T-helper 1 cell treated with Interleukin-12 subunit alpha and Interleukin-12 subunit beta and Interleukin-4 antibody, amounts not matched to agents 30 μg/mL and 1 μg/mL, for 36 hours (primary cell): ENCODE data around the gene ANKRD13A.
A peak's percentile ranks its signal among the peaks of the same experiment; 100 is the strongest.

ENCODE experiments used
- H3K27ac Mint-ChIP-seq: one replicate; pipeline ENCODE4 v1.8.0; 2021; ENCODE audit warnings: mild to moderate bottlenecking, mixed read lengths
- H3K27me3 Mint-ChIP-seq: one replicate; pipeline ENCODE4 v1.8.0; 2021; ENCODE audit warnings: low read depth, mixed read lengths
- H3K36me3 Mint-ChIP-seq: one replicate; pipeline ENCODE4 v1.8.0; 2021; ENCODE audit warnings: low read depth, mixed read lengths
- H3K4me1 Mint-ChIP-seq: one replicate; pipeline ENCODE4 v1.8.0; 2021; ENCODE audit warnings: low read depth, mixed read lengths
- H3K4me3 Mint-ChIP-seq: one replicate; pipeline ENCODE4 v1.8.0; 2021; ENCODE audit warnings: mild to moderate bottlenecking, moderate library complexity, mixed read lengths
- H3K9me3 Mint-ChIP-seq: one replicate; pipeline ENCODE4 v1.8.0; 2021; ENCODE audit warnings: mixed read lengths

The ANKRD13A gene

DNA sequence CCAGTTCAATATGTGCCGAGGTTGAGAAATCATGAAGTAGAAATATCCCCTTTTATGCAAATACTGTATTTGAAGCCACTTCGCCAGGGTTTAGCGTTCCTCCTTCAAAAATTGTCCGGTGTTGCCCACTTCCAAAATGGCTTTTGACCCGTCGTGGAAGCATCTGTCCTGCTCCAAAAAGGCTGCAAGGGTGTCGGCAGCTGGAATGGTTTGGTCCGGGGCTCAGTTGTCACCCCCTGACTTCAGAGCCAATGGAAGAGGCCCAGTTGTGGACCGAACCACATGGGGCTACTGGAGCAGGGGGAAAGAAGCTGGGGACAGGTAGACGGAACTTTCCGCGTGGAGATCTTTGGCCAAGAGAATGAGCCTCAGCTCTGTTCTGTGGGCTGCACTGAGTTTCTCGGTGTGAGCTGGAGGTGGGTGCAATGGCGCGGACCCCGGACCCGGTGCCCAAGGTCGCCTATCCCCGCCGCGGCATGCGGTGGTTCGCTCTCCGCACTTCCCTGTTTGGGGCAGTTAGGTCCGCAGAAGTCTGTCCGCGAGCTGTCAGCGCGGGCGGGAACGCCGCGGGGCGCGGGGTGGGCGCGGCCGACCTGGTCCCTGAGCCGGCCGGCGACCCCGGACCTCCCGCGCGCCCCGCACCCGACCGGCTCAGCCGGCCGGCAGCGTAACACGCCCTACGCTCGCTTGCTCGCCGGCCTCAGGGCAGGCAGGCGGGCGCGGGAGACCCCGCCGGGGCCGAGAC, at the start of gene ANKRD13A:
Gene ANKRD13A (plus strand): TSS at position 527 of the 745 bp plus-strand sequence. CDS start 259 bp downstream, outside the sequence.
- no peaks in the 10 kb centered on the region for H3K9me3 Mint-ChIP-seq
- peak within 1 kb of the TSS; percentile 98 for H3K4me3 Mint-ChIP-seq
- peaks cover 44% of the 10 kb centered on the region for H3K4me1 Mint-ChIP-seq
- no peaks in the 10 kb centered on the region for H3K27me3 Mint-ChIP-seq
- H3K36me3 Mint-ChIP-seq, result peaks cover 17% of the 10 kb centered on the region
- H3K27ac Mint-ChIP-seq, result peak within 1 kb of the TSS; percentile 96

DNA sequence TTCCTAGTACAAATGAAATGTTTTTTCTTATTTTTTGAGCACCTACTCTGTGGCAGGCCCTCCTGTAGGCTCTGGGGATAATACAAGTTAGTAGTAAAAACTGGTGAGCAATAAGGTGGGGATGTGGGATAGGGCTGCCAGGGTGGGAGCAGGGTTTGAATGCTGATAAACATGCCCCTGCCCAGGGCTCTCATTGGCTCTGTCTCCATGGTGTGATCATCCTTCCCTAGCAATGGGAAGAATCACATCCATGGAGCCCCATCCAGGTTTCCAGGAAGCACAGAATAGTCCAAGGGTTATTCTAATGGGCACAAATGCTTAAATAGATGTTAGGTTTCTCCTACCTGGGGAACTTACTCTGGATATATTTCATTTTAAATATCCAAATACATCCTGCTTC, 48.6 kb upstream of the ANKRD13A start:
- Mint-ChIP-seq H3K4me1 (peaks cover 41% of the 10 kb centered on the region), H3K4me3 (no peak overlapping the region), H3K9me3 (no peaks in the 10 kb centered on the region), H3K36me3 (peaks cover 60% of the 10 kb centered on the region), H3K27me3 (no peaks in the 10 kb centered on the region), H3K27ac (no peak overlapping the region)

DNA sequence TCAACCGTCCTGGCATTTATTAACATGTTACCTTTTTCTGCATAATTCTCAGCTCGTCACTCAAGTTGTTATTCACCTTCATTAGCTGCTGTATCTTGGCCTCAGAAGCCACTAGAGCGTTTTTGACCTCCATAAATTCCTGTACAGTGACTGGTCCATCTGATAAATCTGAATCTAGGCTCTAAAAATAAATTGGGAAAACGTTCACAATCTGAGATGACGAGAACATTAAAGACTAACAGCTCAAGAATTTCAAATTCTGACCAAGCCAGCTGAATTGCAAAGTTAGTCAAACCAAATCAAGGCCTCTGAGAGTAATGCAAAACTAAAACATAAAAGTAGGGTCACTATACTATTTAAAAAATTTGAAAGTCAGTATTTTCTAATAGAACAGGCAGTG, 48.1 kb upstream of the ANKRD13A start:
- H3K27ac Mint-ChIP-seq, result no peak overlapping the region
- no peaks in the 10 kb centered on the region for H3K27me3 Mint-ChIP-seq
- H3K9me3 Mint-ChIP-seq, result no peaks in the 10 kb centered on the region
- no peak overlapping the region for H3K4me3 Mint-ChIP-seq
- H3K4me1 Mint-ChIP-seq, result peaks cover 41% of the 10 kb centered on the region
- H3K36me3 Mint-ChIP-seq, result peaks cover 60% of the 10 kb centered on the region

GRCh38 chr12:109951751-109952150, 47.5 kb upstream of the ANKRD13A start:
- Mint-ChIP-seq H3K4me3 (no peak overlapping the region), H3K4me1 (peaks cover 38% of the 10 kb centered on the region), H3K36me3 (peaks cover 60% of the 10 kb centered on the region), H3K27me3 (no peaks in the 10 kb centered on the region), H3K9me3 (no peaks in the 10 kb centered on the region), H3K27ac (no peak overlapping the region)

DNA sequence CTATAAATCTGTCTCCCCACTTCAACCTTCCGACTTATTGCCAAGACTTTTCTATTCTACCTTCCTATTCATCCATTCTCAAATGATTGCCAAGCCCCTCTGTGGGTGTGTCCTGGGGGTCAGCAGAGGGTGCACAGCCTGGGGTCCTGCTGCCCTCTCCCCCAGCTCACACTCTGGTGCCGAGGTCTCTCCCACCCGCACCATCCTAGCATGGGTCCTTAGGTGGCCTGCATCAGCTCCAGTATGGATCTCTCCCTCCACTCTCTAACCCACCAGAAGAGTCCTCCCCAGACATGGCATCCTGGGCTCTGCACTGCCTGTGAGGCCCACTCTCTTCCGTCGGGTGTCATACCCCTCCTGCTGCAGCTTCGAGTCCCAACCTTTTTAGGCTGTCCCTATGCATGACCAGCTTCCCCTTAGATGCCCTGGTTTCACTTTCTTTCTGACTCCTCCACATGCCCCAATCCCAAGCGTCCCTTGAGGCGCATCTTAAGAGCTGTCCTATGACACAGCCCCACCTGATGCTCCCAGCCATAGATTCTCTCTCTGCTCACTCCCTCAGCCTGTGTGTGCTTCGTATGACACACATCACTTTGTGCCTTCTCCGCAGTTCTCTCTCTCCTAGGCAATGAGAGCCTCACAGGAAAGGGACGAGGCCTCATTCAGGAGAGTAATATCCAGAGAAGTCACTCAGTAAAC, 46.9 kb upstream of the ANKRD13A start:
- peaks cover 32% of the 10 kb centered on the region for H3K4me1 Mint-ChIP-seq
- H3K36me3 Mint-ChIP-seq, result peaks cover 58% of the 10 kb centered on the region
- peak overlapping the region; percentile 39 for H3K27ac Mint-ChIP-seq
- H3K27me3 Mint-ChIP-seq, result no peaks in the 10 kb centered on the region
- no peaks in the 10 kb centered on the region for H3K9me3 Mint-ChIP-seq
- H3K4me3 Mint-ChIP-seq, result no peak overlapping the region

DNA sequence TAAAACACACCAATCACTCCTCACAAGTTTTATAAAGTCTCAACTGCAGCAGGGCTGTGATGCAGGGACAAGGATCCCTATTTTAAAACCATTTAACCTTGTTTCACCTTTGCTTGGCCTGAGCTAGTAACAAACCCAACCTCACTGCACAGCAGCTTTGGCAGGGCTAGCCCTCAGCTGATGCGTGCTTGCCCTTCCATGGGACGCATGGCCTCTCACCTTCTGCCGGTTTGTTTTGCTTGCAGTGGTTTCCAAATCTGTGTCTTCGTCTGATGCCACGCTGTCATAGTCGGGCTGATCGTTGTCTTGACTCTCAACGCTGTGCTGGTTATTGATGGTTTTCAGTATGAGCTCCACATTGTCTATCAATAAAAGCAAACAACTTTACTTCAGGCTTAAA, 46.4 kb upstream of the ANKRD13A start:
- H3K4me1 Mint-ChIP-seq, result peaks cover 26% of the 10 kb centered on the region
- H3K36me3 Mint-ChIP-seq, result peaks cover 57% of the 10 kb centered on the region
- H3K4me3 Mint-ChIP-seq, result no peak overlapping the region
- no peaks in the 10 kb centered on the region for H3K9me3 Mint-ChIP-seq
- H3K27me3 Mint-ChIP-seq, result no peaks in the 10 kb centered on the region
- H3K27ac Mint-ChIP-seq, result no peak overlapping the region

- Mint-ChIP-seq H3K4me3 (no peak overlapping the region), H3K36me3 (peaks cover 55% of the 10 kb centered on the region), H3K4me1 (peaks cover 20% of the 10 kb centered on the region), H3K27me3 (no peaks in the 10 kb centered on the region), H3K9me3 (no peaks in the 10 kb centered on the region), H3K27ac (no peak overlapping the region)
These were observed 45.6 kb upstream of the ANKRD13A start for GRCh38 chr12:109953656-109954055.

- no peak overlapping the region for H3K4me3 Mint-ChIP-seq
- peaks cover 50% of the 10 kb centered on the region for H3K36me3 Mint-ChIP-seq
- no peaks in the 10 kb centered on the region for H3K9me3 Mint-ChIP-seq
- no peak overlapping the region for H3K27ac Mint-ChIP-seq
- H3K27me3 Mint-ChIP-seq, result no peaks in the 10 kb centered on the region
- peaks cover 6% of the 10 kb centered on the region for H3K4me1 Mint-ChIP-seq
These were observed 40.9 kb upstream of the ANKRD13A start for GRCh38 chr12:109958374-109958773.

DNA sequence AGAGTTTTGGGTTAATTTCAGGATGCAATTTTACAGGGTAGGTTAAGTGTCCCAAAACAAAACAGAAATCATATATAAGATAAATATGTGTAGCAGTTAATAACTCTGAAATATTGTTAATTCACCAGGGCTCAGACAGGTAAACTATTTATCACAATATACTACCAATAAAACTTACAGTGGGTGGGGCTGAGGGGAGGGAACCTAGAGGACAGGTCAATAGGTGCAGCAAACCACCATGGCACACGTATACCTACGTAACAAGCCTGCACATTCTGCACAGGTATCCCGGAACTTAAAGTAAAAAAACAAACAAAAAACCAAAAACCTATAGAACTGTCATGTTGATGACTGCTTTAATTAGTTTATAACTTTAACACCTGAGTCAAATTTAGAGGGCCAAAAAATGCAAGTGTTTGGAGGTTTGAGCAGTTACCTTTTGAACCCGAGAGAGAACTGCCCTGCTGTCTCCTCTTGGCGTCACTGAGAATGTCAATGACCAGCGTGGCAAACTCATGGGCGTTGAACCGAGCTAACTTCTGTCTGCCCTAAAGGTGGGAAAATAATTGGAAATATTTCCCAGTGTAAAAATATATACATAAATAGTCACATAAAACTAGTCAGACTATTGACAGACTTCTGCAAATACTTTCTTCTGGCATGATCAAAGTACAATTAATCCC, 39.7 kb upstream of the ANKRD13A start:
- no peaks in the 10 kb centered on the region for H3K9me3 Mint-ChIP-seq
- peaks cover 9% of the 10 kb centered on the region for H3K4me1 Mint-ChIP-seq
- no peak overlapping the region for H3K27ac Mint-ChIP-seq
- no peaks in the 10 kb centered on the region for H3K27me3 Mint-ChIP-seq
- peaks cover 52% of the 10 kb centered on the region for H3K36me3 Mint-ChIP-seq
- H3K4me3 Mint-ChIP-seq, result no peak overlapping the region

- Mint-ChIP-seq H3K36me3 (peaks cover 64% of the 10 kb centered on the region), H3K27ac (no peak overlapping the region), H3K9me3 (no peaks in the 10 kb centered on the region), H3K4me1 (peaks cover 11% of the 10 kb centered on the region), H3K4me3 (no peak overlapping the region), H3K27me3 (no peaks in the 10 kb centered on the region)
These were observed 38.0 kb upstream of the ANKRD13A start for GRCh38 chr12:109961201-109961600.

DNA sequence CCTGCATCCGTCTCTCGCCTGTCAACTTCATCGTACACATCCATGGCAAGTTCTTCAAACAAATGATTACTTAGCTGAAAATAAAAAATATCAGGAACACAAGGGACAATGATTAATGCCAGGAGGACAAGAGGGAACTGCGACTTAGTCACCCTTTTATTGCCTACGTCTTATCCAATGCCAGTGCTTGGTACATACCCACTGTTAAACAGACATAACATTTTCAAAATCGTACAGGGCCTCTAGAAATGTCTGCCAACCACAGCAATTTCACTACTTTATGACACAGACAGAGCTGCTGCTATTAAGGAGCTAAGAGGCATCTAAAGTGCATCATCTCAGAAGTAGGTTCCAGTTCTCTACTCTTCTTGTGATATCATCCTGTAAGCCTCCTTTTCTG, 37.6 kb upstream of the ANKRD13A start:
- H3K27ac Mint-ChIP-seq, result no peak overlapping the region
- H3K4me3 Mint-ChIP-seq, result no peak overlapping the region
- H3K36me3 Mint-ChIP-seq, result peaks cover 64% of the 10 kb centered on the region
- no peaks in the 10 kb centered on the region for H3K9me3 Mint-ChIP-seq
- H3K4me1 Mint-ChIP-seq, result peaks cover 13% of the 10 kb centered on the region
- H3K27me3 Mint-ChIP-seq, result no peaks in the 10 kb centered on the region

DNA sequence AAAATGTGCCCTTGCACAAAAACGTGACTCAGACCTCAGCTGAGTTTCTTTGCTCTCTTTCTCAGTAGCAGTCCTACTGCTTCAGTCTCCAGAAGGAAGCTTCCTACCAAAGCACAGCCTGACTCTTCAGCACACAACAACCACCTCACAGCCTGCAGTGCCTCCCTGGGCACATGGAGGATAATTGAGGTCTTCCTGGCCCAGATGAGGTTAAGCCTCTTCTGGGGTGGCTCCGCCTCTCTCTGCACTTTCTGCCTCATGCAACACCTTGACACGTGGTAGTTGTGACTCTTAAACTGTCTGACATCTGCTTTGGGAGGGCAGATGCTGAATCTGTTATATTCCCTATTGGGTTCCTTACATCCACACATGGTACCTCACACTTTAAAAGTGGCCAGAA, 36.8 kb upstream of the ANKRD13A start:
- Mint-ChIP-seq H3K9me3 (no peaks in the 10 kb centered on the region), H3K4me3 (no peak overlapping the region), H3K27me3 (no peaks in the 10 kb centered on the region), H3K36me3 (peaks cover 62% of the 10 kb centered on the region), H3K4me1 (peaks cover 16% of the 10 kb centered on the region), H3K27ac (peak overlapping the region; percentile 31)

GRCh38 chr12:109963330-109963729, 35.9 kb upstream of the ANKRD13A start:
- Mint-ChIP-seq H3K9me3 (no peaks in the 10 kb centered on the region), H3K4me3 (no peak overlapping the region), H3K27ac (peak overlapping the region; percentile 69), H3K27me3 (no peaks in the 10 kb centered on the region), H3K4me1 (peaks cover 24% of the 10 kb centered on the region), H3K36me3 (peaks cover 67% of the 10 kb centered on the region)

GRCh38 chr12:109963743-109964429, 35.3 kb upstream of the ANKRD13A start:
- no peak overlapping the region for H3K4me3 Mint-ChIP-seq
- no peaks in the 10 kb centered on the region for H3K9me3 Mint-ChIP-seq
- peaks cover 24% of the 10 kb centered on the region for H3K4me1 Mint-ChIP-seq
- no peaks in the 10 kb centered on the region for H3K27me3 Mint-ChIP-seq
- peaks cover 62% of the 10 kb centered on the region for H3K36me3 Mint-ChIP-seq
- H3K27ac Mint-ChIP-seq, result peak overlapping the region; percentile 69
